GM12801 (cell line): ENCODE measurements around the gene DCP2.

Source experiments
- CTCF ChIP-seq: IDR thresholded peaks from one replicate; pipeline ENCODE4 v1.5.1; 2011; ENCODE audit warnings: control low read depth; ENCODE audit not compliant: insufficient read length; ENCODE audit errors: extremely low read depth

Gene DCP2

GRCh38 chr5:113057557-113057984 lies 81.0 kb downstream of the DCP2 start:
- no peak for TF ChIP-seq CTCF

- no peak for TF ChIP-seq CTCF
Observed at GRCh38 chr5:113058269-113058668, 81.7 kb downstream of the DCP2 start.

GRCh38 chr5:113058706-113059226 lies 82.2 kb downstream of the DCP2 start:
- TF ChIP-seq CTCF, result no peak

- no peak for TF ChIP-seq CTCF
Observed at GRCh38 chr5:113059232-113060040, 82.8 kb downstream of the DCP2 start.

- TF ChIP-seq CTCF, result no peak
Observed at GRCh38 chr5:113060408-113061025, 83.9 kb downstream of the DCP2 start.

- no peak for TF ChIP-seq CTCF
Observed at GRCh38 chr5:113061846-113062780, 85.5 kb downstream of the DCP2 start.
